Measurements from ENCODE around the gene EP300.
"Not testable (repeated sequence)": the region's sequence is repeated elsewhere in the genome, so short reads cannot be mapped to it uniquely, and the experiment has no call there.

The EP300 gene

GRCh38 chr22:41052661-41053490 is 39.5 kb upstream of the EP300 start:
- DNase-seq (ENCODE audit: low read depth): peak; percentile 28

GRCh38 chr22:41057076-41057475 is 35.3 kb upstream of the EP300 start:
- DNase-seq (ENCODE audit: low read depth): no peak
- no peak overlapping the region for H3K4me3 ChIP-seq (ENCODE audit: control insufficient read depth, low read depth, low read length)
- TF ChIP-seq CTCF (IDR thresholded peaks at IDR 0.05; ENCODE audit: control insufficient read depth, insufficient read depth, low read depth, low read length, missing control alignments): no peak

More at GRCh38 chr22:41052661-41053490, 39.5 kb upstream of the EP300 start:
- TF ChIP-seq CTCF (IDR thresholded peaks at IDR 0.05; ENCODE audit: control insufficient read depth, insufficient read depth, low read depth, low read length, missing control alignments): no peak
- H3K4me3 ChIP-seq (ENCODE audit: control insufficient read depth, low read depth, low read length): no peak overlapping the region

- no peak for TF ChIP-seq CTCF (IDR thresholded peaks at IDR 0.05; ENCODE audit: control insufficient read depth, insufficient read depth, low read depth, low read length, missing control alignments)
- no peak for DNase-seq (ENCODE audit: low read depth)
- no peak overlapping the region for H3K4me3 ChIP-seq (ENCODE audit: control insufficient read depth, low read depth, low read length)
Measured at GRCh38 chr22:41062146-41062545, 30.2 kb upstream of the EP300 start.

GRCh38 chr22:41064326-41064725 is 28.1 kb upstream of the EP300 start:
- not testable (repeated sequence) for H3K4me3 ChIP-seq (ENCODE audit: control insufficient read depth, low read depth, low read length)

GRCh38 chr22:41066341-41066740 is 26.1 kb upstream of the EP300 start:
- H3K4me3 ChIP-seq (ENCODE audit: control insufficient read depth, low read depth, low read length); DNase-seq (ENCODE audit: low read depth): not testable (repeated sequence)

More at GRCh38 chr22:41064326-41064725, 28.1 kb upstream of the EP300 start:
- DNase-seq (ENCODE audit: low read depth): not testable (repeated sequence)

- not testable (repeated sequence) for H3K4me3 ChIP-seq (ENCODE audit: control insufficient read depth, low read depth, low read length); DNase-seq (ENCODE audit: low read depth)
Measured at GRCh38 chr22:41067968-41068367, 24.4 kb upstream of the EP300 start.

- no peak overlapping the region for H3K4me3 ChIP-seq (ENCODE audit: control insufficient read depth, low read depth, low read length)
- TF ChIP-seq CTCF (IDR thresholded peaks at IDR 0.05; ENCODE audit: control insufficient read depth, insufficient read depth, low read depth, low read length, missing control alignments): no peak
- no peak for DNase-seq (ENCODE audit: low read depth)
Measured at GRCh38 chr22:41070665-41071331, 21.6 kb upstream of the EP300 start.

GRCh38 chr22:41074061-41074460 is 18.3 kb upstream of the EP300 start:
- no peak overlapping the region for H3K4me3 ChIP-seq (ENCODE audit: control insufficient read depth, low read depth, low read length)
- DNase-seq (ENCODE audit: low read depth): no peak
- no peak for TF ChIP-seq CTCF (IDR thresholded peaks at IDR 0.05; ENCODE audit: control insufficient read depth, insufficient read depth, low read depth, low read length, missing control alignments)
